ENCODE measurements around the gene C10orf88. TPM values are rescaled to one million over a fixed set of nuclear protein-coding genes. Genes with fewer than 3 reads are reported as not detected.
A peak's percentile ranks its signal among the peaks of the same experiment; 100 is the strongest.

Gene C10orf88
- total and polyA plus RNA-seq, 9 of the 15 experiments (the other 6 are each of a cell fraction or from before 2014, with no cell fraction given) = 2.5 to 9.6 (median 7.5) TPM

DNA sequence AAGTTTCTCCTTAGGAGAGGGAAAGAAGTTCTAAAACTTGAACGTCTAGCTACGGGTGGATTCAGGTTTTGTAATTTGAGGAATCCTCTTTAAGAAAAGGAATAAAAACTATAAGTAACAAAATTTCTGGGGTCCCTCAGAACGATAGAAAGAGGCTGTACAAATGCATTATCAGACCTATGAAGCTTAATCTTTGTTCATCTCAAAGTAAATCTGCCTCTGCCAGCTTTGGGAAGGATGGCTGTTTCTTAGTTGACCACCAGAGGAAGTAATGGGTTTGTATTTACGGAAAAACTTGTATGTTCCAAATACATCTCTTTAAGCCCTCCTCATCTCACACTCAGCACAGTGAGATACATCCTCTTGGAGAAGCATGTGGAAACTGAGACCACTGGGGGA is 27.0 kb upstream of the C10orf88 start (continued):
- TF ChIP-seq MAFG (tag; conservative IDR thresholded peaks at IDR 0.05) (no peak), KDM1A (IDR thresholded peaks at IDR 0.05) (no peak), MYBL2 (IDR thresholded peaks at IDR 0.05; ENCODE audit: low read depth) (no peak), MYBL2 (CRISPR knock-in tag; IDR thresholded peaks at IDR 0.05; ENCODE audit: borderline replicate concordance) (no peak)

DNA sequence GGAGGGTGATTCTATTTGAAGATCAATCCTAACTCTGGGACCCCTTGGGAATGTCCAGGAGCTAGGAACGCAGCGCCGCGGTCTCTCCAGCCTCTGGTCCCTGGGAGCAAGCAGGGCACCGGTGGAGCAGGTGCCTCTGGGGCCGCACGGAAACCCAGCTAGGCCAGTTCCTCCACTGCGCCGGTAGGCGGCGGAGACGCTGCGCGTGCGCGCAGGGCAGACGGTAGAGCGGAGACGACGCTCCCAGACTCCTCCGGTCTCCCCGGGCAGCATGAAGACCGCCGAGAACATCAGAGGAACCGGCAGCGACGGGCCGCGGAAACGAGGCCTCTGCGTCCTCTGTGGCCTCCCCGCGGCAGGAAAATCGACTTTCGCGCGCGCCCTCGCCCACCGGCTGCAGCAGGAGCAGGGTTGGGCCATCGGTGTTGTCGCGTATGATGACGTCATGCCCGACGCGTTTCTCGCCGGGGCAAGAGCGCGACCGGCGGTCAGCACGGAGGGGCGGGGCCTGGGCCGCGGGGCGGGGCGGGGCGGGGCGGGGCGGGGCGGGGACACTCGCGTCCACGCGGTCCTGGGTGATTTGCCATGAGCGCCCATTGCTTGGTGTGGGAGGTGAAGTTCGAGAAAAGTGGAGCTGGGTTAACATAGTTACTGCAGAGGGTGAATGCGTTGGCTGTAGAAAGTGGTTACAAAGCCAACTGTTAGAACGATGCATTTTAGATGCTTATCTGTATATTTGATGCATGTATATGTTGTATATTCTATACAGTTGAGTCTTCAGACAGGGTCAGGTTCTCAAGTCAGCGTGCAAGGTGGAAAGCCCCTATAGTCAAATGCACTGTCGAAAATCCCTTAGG is 26.4 kb upstream of the C10orf88 start, which contains the start of gene PSTK:
PSTK (plus strand) TSS at position 193 of the 857 bp plus-strand sequence; CDS start at position 272, 79 bp downstream.
- ChIA-PET POLR2A (interaction anchor here (0.7 to 1.9 kb wide), 4 partner anchors 9 to 105 kb away, joined by 3 to 8 read pairs (median 4); partner anchors contain the start of gene C10orf88), CTCF (ENCODE audit: low intra/inter-chr PET ratio) (no interaction called here)
- TSS peak; percentile 93 for BruUV-seq (replicated peaks)
- in situ Hi-C loops (cut with MboI) = no loop called here
- H4K20me1 ChIP-seq (replicated peaks; ENCODE audit: control insufficient read depth, insufficient read depth, low read length) = no peaks in the 10 kb centered on the region
- no peaks in the 10 kb centered on the region for H3K9me1 ChIP-seq (ENCODE audit: control insufficient read depth, insufficient read depth, low read length)
- no peaks in the 10 kb centered on the region for H3K9me3 ChIP-seq (replicated peaks; ENCODE audit: control insufficient read depth, insufficient read depth, low read depth, low read length)
- intact Hi-C loops (cut with micrococcal nuclease) = no loop called here
- peak within 1 kb of the TSS; percentile 85 for H3K4me2 ChIP-seq (ENCODE audit: insufficient read depth, low read length)
- H3K27ac ChIP-seq (ENCODE audit: extremely low read depth, low read depth, low read length) = peak within 1 kb of the TSS; percentile 95
- FAIRE-seq (peak; percentile 37), DNase-seq (ENCODE audit: extremely low read depth in 1 of 4, low spot score in 3 of 4) (peak; percentile 86 to 89 (median 88)), ATAC-seq (peak; percentile 98)
- H3K27me3 ChIP-seq (ENCODE audit: control insufficient read depth in 2 of 2, insufficient read depth in 2 of 2, low read length in 2 of 2) = no peaks in the 10 kb centered on the region
- peaks cover 9% of the 10 kb centered on the region; the same call in 2 of the 3 replicates for H3K79me2 ChIP-seq (ENCODE audit: control insufficient read depth, insufficient read depth, low read length)
- H3K4me1 ChIP-seq (replicated peaks in 1 of 2; ENCODE audit: control insufficient read depth in 2 of 2, insufficient read depth in 2 of 2, low read length in 2 of 2) = peaks cover 7 to 8% of the 10 kb centered on the region in 2 experiments; a peak in 4 of 5 replicates
- H2AFZ ChIP-seq (ENCODE audit: low read depth, low read length) = peak within 1 kb of the TSS; percentile 99
- peak within 1 kb of the TSS; percentile 88 to 97 for H3K9ac ChIP-seq (ENCODE audit: insufficient read depth in 1 of 2, low read depth in 2 of 2, low read length in 2 of 2)
- 0% methylated on average over 19 of the region's 73 CpGs for WGBS (ENCODE audit: insufficient coverage, low coverage, missing lambda C conversion rate)
- peak within 1 kb of the TSS; percentile 58 for H3K4me3 ChIP-seq
- peaks cover 18% of the 10 kb centered on the region; the same call in 2 of the 3 replicates for H3K36me3 ChIP-seq (ENCODE audit: control insufficient read depth, insufficient read depth, low read length)
- peak; percentile 50; the same call in 1 of the 2 replicates for TF ChIP-seq RB1 (IDR thresholded peaks at IDR 0.05; ENCODE audit: low read depth)
- TF ChIP-seq, protein P1, sequence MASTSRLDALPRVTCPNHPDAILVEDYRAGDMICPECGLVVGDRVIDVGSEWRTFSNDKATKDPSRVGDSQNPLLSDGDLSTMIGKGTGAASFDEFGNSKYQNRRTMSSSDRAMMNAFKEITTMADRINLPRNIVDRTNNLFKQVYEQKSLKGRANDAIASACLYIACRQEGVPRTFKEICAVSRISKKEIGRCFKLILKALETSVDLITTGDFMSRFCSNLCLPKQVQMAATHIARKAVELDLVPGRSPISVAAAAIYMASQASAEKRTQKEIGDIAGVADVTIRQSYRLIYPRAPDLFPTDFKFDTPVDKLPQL (IDR thresholded peaks at IDR 0.05; ENCODE audit: extremely low read depth, insufficient read length) = no peak
- TF ChIP-seq ZNF175 (CRISPR knock-in tag; IDR thresholded peaks at IDR 0.05; ENCODE audit: low read depth) = no peak
- peak; percentile 71; the same call in 1 of the 2 replicates for TF ChIP-seq ZNF589 (CRISPR knock-in tag; IDR thresholded peaks at IDR 0.05; ENCODE audit: low read depth)
- TF ChIP-seq MEIS2 (IDR thresholded peaks at IDR 0.05; ENCODE audit: partially characterized antibody) = peak; percentile 44
- no peak for TF ChIP-seq TFAM (CRISPR knock-in tag; conservative IDR thresholded peaks at IDR 0.05)
- no peak for TF ChIP-seq RBM14 (IDR thresholded peaks at IDR 0.05; ENCODE audit: borderline replicate concordance, insufficient read depth, low read depth, low read length)
- no peak for TF ChIP-seq NELFE (IDR thresholded peaks at IDR 0.05; ENCODE audit: insufficient read depth, insufficient read length)
- peak; percentile 72 for TF ChIP-seq HCFC1 (IDR thresholded peaks at IDR 0.05; ENCODE audit: low read depth, low read length)
- TF ChIP-seq CTBP1 (IDR thresholded peaks at IDR 0.05; ENCODE audit: borderline replicate concordance) = peak; percentile 71; the same call in 1 of the 2 replicates
- TF ChIP-seq, protein P2, sequence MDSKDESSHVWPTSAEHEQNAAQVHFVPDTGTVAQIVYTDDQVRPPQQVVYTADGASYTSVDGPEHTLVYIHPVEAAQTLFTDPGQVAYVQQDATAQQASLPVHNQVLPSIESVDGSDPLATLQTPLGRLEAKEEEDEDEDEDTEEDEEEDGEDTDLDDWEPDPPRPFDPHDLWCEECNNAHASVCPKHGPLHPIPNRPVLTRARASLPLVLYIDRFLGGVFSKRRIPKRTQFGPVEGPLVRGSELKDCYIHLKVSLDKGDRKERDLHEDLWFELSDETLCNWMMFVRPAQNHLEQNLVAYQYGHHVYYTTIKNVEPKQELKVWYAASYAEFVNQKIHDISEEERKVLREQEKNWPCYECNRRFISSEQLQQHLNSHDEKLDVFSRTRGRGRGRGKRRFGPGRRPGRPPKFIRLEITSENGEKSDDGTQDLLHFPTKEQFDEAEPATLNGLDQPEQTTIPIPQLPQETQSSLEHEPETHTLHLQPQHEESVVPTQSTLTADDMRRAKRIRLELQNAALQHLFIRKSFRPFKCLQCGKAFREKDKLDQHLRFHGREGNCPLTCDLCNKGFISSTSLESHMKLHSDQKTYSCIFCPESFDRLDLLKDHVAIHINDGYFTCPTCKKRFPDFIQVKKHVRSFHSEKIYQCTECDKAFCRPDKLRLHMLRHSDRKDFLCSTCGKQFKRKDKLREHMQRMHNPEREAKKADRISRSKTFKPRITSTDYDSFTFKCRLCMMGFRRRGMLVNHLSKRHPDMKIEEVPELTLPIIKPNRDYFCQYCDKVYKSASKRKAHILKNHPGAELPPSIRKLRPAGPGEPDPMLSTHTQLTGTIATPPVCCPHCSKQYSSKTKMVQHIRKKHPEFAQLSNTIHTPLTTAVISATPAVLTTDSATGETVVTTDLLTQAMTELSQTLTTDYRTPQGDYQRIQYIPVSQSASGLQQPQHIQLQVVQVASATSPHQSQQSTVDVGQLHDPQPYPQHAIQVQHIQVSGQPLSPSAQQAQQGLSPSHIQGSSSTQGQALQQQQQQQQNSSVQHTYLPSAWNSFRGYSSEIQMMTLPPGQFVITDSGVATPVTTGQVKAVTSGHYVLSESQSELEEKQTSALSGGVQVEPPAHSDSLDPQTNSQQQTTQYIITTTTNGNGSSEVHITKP (IDR thresholded peaks at IDR 0.05; ENCODE audit: partially characterized antibody) = no peak
- peak; percentile 73; the same call in 1 of the 2 replicates for TF ChIP-seq ZNF232 (CRISPR knock-in tag; IDR thresholded peaks at IDR 0.05)
